ENCODE measurements around the gene PSMD12.

GRCh38 chr17:67385122-67385988 is 19.0 kb upstream of the PSMD12 start:
- TF ChIP-seq FOXM1 (IDR thresholded peaks at IDR 0.05; ENCODE audit: borderline replicate concordance, low read depth) (no peak), RAD21 (IDR thresholded peaks at IDR 0.05; ENCODE audit: low read depth) (no peak), CEBPB (IDR thresholded peaks at IDR 0.05) (no peak), TEAD4 (IDR thresholded peaks at IDR 0.05) (no peak), YY1 (IDR thresholded peaks at IDR 0.05; ENCODE audit: low read depth) (no peak), REST (IDR thresholded peaks at IDR 0.05; ENCODE audit: low read depth) (no peak), EGR1 (IDR thresholded peaks at IDR 0.05) (no peak), TCF12 (IDR thresholded peaks at IDR 0.05; ENCODE audit: low read depth) (no peak), EP300 (IDR thresholded peaks at IDR 0.05; ENCODE audit: borderline replicate concordance) (no peak), TAF1 (IDR thresholded peaks at IDR 0.05; ENCODE audit: low read depth) (no peak)
